Upper lobe of right lung (tissue), 1 donor: ENCODE data around the gene HOXA2. TPM values are rescaled to one million over a fixed set of nuclear protein-coding genes. Genes with fewer than 3 reads are reported as not detected.

ENCODE experiments used
- ATAC-seq: fragments of 200-7000 bp; cut with Tn5 transposase; one replicate; pipeline ENCODE4 v1.9.1; 2020; ENCODE audit warnings: mild to moderate bottlenecking, moderate library complexity
- DNase-seq: peaks from one replicate; pipeline ENCODE4 v3.0.0-alpha.2; 2020
- H3K27ac ChIP-seq: fragments of 200-600 bp; one replicate; pipeline ENCODE4 v1.8.0; 2022
- H3K27me3 ChIP-seq: fragments of 200-600 bp; one replicate; pipeline ENCODE4 v1.8.0; 2022; ENCODE audit warnings: mild to moderate bottlenecking
- H3K36me3 ChIP-seq: fragments of 200-600 bp; one replicate; pipeline ENCODE4 v1.8.0; 2022
- H3K4me1 ChIP-seq: fragments of 200-600 bp; one replicate; pipeline ENCODE4 v1.8.0; 2022
- H3K4me3 ChIP-seq: fragments of 200-600 bp; one replicate; pipeline ENCODE4 v1.8.0; 2022; ENCODE audit warnings: mild to moderate bottlenecking
- H3K9me3 ChIP-seq: fragments of 200-600 bp; one replicate; pipeline ENCODE4 v1.8.0; 2022
- intact Hi-C: fragments of 100-400 bp; cut with DNase I; formaldehyde crosslinking; loops from one replicate; pipeline ENCODE4 v1.11.0; 2022
- total RNA-seq: library from RNA; stranded (reverse); fragmentation: NEBNext Ultra II Directional; extraction: Animal tissue kit (Norgen Biotek cat#: 25700); gene quantifications from one replicate; pipeline ENCODE4 v1.2.1, GENCODE V29; 2021
- TF ChIP-seq, protein P1 (sequence below): fragments of 200-600 bp; IDR thresholded peaks from one replicate; pipeline ENCODE4 v1.8.0; 2022; ENCODE audit warnings: antibody characterized with exemption
- donor health status: DM: no; HTN: yes; CAD: no; lungs with severe emphysema.

HOXA2 gene
- total RNA-seq, 1 donor from 2014 or later = 2.1 TPM

DNA sequence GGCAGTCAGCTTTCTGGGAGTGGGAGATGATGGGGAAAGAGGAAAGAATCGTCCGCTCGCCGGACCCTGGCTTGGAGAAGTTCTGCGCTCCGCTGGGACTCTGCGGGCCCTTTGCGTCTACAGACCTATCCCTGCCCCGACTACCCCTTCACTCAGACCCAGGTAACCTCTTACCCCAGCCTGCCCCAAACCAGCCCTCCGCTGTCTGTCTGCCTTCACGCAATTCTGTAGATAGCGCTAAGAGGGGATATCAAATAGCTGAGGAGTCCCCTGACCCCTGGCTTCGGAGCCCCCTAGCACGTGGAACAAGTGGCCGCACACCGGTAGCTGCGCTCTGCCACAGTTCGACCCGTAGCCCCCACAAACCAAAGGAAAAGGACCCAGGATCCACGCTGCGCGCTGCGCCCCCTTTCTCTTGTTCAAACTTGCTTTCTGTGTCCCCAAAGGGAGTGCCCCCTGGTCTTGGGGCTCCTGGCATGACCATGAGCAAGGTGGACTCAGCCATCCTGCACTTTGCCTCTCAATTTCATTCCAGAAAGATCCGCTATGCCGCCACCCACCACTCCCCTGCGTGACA, 21.1 kb upstream of the HOXA2 start:
- Histone ChIP-seq H3K27ac (peak overlapping the region; percentile 89), H3K4me1 (peaks cover 29% of the 10 kb centered on the region), H3K9me3 (no peaks in the 10 kb centered on the region), H3K36me3 (no peaks in the 10 kb centered on the region), H3K27me3 (peaks cover 5% of the 10 kb centered on the region), H3K4me3 (peak overlapping the region; percentile 45)
- ATAC-seq (no peak), DNase-seq (no peak)
- intact Hi-C loops = loop anchor here (5.0 kb wide), 1 partner anchor 266 kb away; no protein-coding TSS in a partner anchor
- TF ChIP-seq, protein P1, sequence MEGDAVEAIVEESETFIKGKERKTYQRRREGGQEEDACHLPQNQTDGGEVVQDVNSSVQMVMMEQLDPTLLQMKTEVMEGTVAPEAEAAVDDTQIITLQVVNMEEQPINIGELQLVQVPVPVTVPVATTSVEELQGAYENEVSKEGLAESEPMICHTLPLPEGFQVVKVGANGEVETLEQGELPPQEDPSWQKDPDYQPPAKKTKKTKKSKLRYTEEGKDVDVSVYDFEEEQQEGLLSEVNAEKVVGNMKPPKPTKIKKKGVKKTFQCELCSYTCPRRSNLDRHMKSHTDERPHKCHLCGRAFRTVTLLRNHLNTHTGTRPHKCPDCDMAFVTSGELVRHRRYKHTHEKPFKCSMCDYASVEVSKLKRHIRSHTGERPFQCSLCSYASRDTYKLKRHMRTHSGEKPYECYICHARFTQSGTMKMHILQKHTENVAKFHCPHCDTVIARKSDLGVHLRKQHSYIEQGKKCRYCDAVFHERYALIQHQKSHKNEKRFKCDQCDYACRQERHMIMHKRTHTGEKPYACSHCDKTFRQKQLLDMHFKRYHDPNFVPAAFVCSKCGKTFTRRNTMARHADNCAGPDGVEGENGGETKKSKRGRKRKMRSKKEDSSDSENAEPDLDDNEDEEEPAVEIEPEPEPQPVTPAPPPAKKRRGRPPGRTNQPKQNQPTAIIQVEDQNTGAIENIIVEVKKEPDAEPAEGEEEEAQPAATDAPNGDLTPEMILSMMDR = no peak

DNA sequence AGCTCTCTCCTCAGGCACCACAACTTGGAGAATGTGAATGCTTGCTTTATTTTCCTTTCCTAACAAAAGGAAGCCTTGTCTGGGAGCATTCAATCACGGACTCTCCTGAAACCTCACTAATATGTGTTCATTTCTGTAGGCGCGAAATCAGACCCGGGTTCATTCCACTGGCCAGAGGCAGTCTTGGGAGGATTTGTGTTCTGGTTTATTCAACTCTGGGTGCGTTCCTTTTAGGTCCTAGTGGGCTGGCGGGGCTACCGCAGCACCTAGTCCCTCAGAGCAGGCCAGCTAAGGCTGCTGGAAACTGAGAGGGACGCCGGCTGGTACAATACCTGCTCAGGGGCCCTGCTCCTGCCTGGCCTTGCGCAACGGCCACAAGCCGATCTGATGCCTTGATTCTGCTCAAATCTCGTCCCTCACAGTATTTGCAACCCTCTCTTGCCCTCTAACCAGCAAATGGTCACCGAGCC, 20.6 kb upstream of the HOXA2 start:
- Histone ChIP-seq H3K4me3 (peak overlapping the region; percentile 45), H3K4me1 (peaks cover 31% of the 10 kb centered on the region), H3K36me3 (no peaks in the 10 kb centered on the region), H3K27me3 (peaks cover 5% of the 10 kb centered on the region), H3K27ac (peak overlapping the region; percentile 89), H3K9me3 (no peaks in the 10 kb centered on the region)
- TF ChIP-seq, protein P1 = no peak
- ATAC-seq = no peak
- intact Hi-C loops = loop anchor here (5.0 kb wide), 1 partner anchor 266 kb away; no protein-coding TSS in a partner anchor
- DNase-seq = no peak

DNA sequence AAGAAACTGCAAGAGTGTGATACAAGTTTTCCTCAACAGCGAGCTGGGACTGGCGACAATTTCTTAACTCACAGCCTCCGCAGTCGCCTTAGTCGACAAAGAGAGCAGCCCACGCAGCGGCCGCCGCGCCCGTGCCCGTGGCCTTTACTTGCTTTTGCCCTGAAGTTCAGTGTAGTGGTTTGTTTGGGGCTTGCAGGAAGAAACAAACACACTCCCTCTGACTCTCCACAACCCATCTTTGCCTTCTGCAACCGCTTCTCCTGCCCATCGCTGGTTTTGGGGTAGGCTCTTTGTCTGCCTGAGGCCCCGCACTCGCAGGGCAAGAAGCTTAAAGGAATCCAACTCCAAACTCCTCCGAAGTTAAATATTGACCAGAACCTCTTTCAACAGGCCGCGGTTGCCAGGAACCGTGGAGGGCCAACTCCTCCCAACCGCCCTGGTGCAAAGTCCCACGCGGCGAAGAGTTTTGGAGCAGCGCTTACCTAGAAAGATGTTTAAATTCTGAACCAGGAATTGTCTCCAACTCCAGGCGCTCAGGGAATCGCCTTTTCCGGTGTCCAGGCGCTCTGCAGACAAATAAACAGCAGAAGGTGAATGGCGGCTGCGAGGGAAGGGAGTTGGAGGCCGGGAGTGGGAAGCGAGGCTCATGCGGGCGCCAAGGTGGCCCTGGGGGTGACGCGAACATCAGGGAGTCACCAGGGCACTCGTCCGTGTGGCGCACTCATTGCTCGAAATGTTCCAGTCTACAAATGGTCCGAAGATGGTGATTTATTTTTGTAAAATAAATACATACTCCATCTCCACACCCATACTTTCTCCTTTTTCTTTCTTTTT, 19.8 kb upstream of the HOXA2 start:
- ATAC-seq (no peak), DNase-seq (no peak)
- no peaks in the 10 kb centered on the region for H3K36me3 ChIP-seq
- H3K4me3 ChIP-seq = peak overlapping the region; percentile 45
- H3K27me3 ChIP-seq = peaks cover 5% of the 10 kb centered on the region
- intact Hi-C loops = loop anchor here (5.0 kb wide), 1 partner anchor 265 kb away; no protein-coding TSS in a partner anchor
- TF ChIP-seq, protein P1 = no peak
- H3K9me3 ChIP-seq = no peaks in the 10 kb centered on the region
- H3K27ac ChIP-seq = peak overlapping the region; percentile 89
- peaks cover 26% of the 10 kb centered on the region for H3K4me1 ChIP-seq

DNA sequence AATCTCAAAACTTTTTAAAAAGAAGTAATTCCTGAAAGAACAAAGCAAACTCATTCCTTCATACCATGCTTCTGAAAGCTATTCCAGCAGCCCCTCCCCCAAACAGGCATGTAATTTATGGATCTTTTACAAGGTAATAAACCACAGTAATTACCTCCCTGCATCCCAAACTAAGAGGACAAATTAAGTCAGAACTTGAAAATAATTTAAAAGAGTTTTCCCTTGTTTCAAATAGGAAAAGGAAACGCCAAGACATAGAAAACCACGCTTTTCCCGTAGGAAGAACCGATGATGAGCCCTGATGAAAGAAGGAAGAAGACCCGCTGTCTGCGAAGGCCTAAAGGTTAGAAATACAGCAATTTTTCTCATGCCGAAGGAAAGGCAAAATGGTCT, 19.2 kb upstream of the HOXA2 start:
- H3K36me3 ChIP-seq = no peaks in the 10 kb centered on the region
- DNase-seq (no peak), ATAC-seq (no peak)
- H3K4me3 ChIP-seq = peak overlapping the region; percentile 45
- TF ChIP-seq, protein P1 = no peak
- H3K27me3 ChIP-seq = peaks cover 5% of the 10 kb centered on the region
- H3K4me1 ChIP-seq = peaks cover 23% of the 10 kb centered on the region
- H3K9me3 ChIP-seq = no peaks in the 10 kb centered on the region
- H3K27ac ChIP-seq = peak overlapping the region; percentile 89
- intact Hi-C loops = loop anchor here (5.0 kb wide), 1 partner anchor 264 kb away; no protein-coding TSS in a partner anchor

DNA sequence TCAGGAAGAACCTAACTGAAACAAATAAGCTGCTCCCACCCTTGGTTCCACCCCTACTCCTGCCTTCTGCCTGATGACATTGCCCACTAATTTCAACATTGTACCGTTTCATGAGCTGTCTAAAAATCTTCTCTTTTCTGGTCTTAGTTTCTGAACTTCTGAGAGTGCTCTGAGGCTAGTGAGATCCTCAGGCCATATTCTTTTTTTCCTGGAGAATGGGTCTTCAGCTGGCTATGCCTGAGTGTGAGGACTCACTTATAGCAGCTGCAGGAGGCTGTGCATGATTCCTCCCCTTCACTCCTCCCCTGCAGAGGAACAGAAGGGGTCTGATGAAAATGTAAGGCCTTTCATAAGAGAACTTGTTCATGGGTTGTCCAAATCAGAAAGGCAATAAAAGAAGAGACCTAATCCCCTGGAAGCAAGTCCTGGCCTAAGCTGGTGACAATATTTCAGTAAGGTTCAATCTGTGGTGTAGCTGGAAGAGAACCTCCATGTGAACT, 17.0 kb upstream of the HOXA2 start:
- TF ChIP-seq, protein P1 = no peak
- ATAC-seq = no peak
- peak overlapping the region; percentile 89 for H3K27ac ChIP-seq
- H3K4me1 ChIP-seq = peaks cover 9% of the 10 kb centered on the region
- no peaks in the 10 kb centered on the region for H3K36me3 ChIP-seq
- no peaks in the 10 kb centered on the region for H3K9me3 ChIP-seq
- H3K4me3 ChIP-seq = peak overlapping the region; percentile 65
- peaks cover 5% of the 10 kb centered on the region for H3K27me3 ChIP-seq
- intact Hi-C loops = no loop called here
- DNase-seq = no peak
